Measurements from ENCODE around the gene GSTA1. TPM values are rescaled to one million over a fixed set of nuclear protein-coding genes. Genes with fewer than 3 reads are reported as not detected.
"Not testable (repeated sequence)": the region's sequence is repeated elsewhere in the genome, so short reads cannot be mapped to it uniquely, and the experiment has no call there.

GSTA1 gene
- total and polyA plus RNA-seq, 2 donors (not counting 1 experiment from before 2014, with no cell fraction given) = not detected

GRCh38 chr6:52820198-52820597, 16.6 kb upstream of the GSTA1 start:
- no peak overlapping the region for H3K27ac ChIP-seq (ENCODE audit: insufficient read depth, low read length)

GRCh38 chr6:52815167-52816092, 11.8 kb upstream of the GSTA1 start:
- Histone ChIP-seq H3K4me2 (ENCODE audit: extremely low read depth, insufficient read depth, low read length) (no peak overlapping the region), H3K9ac (ENCODE audit: insufficient read depth, low read length) (no peak overlapping the region)

More at GRCh38 chr6:52820198-52820597, 16.6 kb upstream of the GSTA1 start:
- Histone ChIP-seq H2AFZ (ENCODE audit: low read length) (no peak overlapping the region), H3K36me3 (ENCODE audit: control insufficient read depth, insufficient read depth, low read length) (no peaks in the 10 kb centered on the region), H3K9ac (ENCODE audit: insufficient read depth, low read length) (no peak overlapping the region), H3K4me1 (ENCODE audit: control insufficient read depth, extremely low read depth, insufficient read depth, low read length) (no peaks in the 10 kb centered on the region), H3K9me3 (ENCODE audit: control insufficient read depth, insufficient read depth, low read depth, low read length) (no peaks in the 10 kb centered on the region), H3K4me3 (replicated peaks in 1 of 4; ENCODE audit: control extremely low read depth in 1 of 4, insufficient read depth in 1 of 4, low read depth in 3 of 4, low read length in 4 of 4) (no peak overlapping the region), H3K27me3 (ENCODE audit: control insufficient read depth, insufficient read depth, low read length) (peaks cover 3% of the 10 kb centered on the region), H4K20me1 (ENCODE audit: control insufficient read depth, extremely low read depth, insufficient read depth, low read length) (no peaks in the 10 kb centered on the region), H3K4me2 (ENCODE audit: extremely low read depth, insufficient read depth, low read length) (no peak overlapping the region), H3K79me2 (ENCODE audit: control insufficient read depth, insufficient read depth, low read length) (no peaks in the 10 kb centered on the region)
- DNase-seq (ENCODE audit: low read depth in 2 of 2) = peak; percentile 48 to 78
- TF ChIP-seq EZH2 (IDR thresholded peaks at IDR 0.05; ENCODE audit: low read length, missing control alignments) = no peak
- TF ChIP-seq CTCF (conservative IDR thresholded peaks at IDR 0.05 in 1 of 2, IDR thresholded peaks at IDR 0.05 in 1 of 2; ENCODE audit: low read depth in 1 of 2, low read length in 2 of 2) = no peak

GRCh38 chr6:52814545-52814944, 10.9 kb upstream of the GSTA1 start:
- not testable (repeated sequence) for H3K9ac ChIP-seq (ENCODE audit: insufficient read depth, low read length); H3K4me1 ChIP-seq (ENCODE audit: control insufficient read depth, extremely low read depth, insufficient read depth, low read length); H3K36me3 ChIP-seq (ENCODE audit: control insufficient read depth, insufficient read depth, low read length)

More at GRCh38 chr6:52815167-52816092, 11.8 kb upstream of the GSTA1 start:
- Histone ChIP-seq H3K27ac (ENCODE audit: insufficient read depth, low read length) (no peak overlapping the region), H3K36me3 (ENCODE audit: control insufficient read depth, insufficient read depth, low read length) (no peaks in the 10 kb centered on the region), H3K27me3 (ENCODE audit: control insufficient read depth, insufficient read depth, low read length) (peaks cover 2% of the 10 kb centered on the region), H3K4me3 (replicated peaks in 1 of 4; ENCODE audit: control extremely low read depth in 1 of 4, insufficient read depth in 1 of 4, low read depth in 3 of 4, low read length in 4 of 4) (no peak overlapping the region), H3K9me3 (ENCODE audit: control insufficient read depth, insufficient read depth, low read depth, low read length) (no peaks in the 10 kb centered on the region), H2AFZ (ENCODE audit: low read length) (no peak overlapping the region), H4K20me1 (ENCODE audit: control insufficient read depth, extremely low read depth, insufficient read depth, low read length) (no peaks in the 10 kb centered on the region), H3K79me2 (ENCODE audit: control insufficient read depth, insufficient read depth, low read length) (no peaks in the 10 kb centered on the region), H3K4me1 (ENCODE audit: control insufficient read depth, extremely low read depth, insufficient read depth, low read length) (no peaks in the 10 kb centered on the region)
- no peak for TF ChIP-seq EZH2 (IDR thresholded peaks at IDR 0.05; ENCODE audit: low read length, missing control alignments)
- TF ChIP-seq CTCF (conservative IDR thresholded peaks at IDR 0.05 in 1 of 2, IDR thresholded peaks at IDR 0.05 in 1 of 2; ENCODE audit: low read depth in 1 of 2, low read length in 2 of 2) = peak; percentile 59 to 71
- peak; percentile 36 to 61 for DNase-seq (ENCODE audit: low read depth in 2 of 2)

GRCh38 chr6:52809777-52810176, 6.2 kb upstream of the GSTA1 start:
- not testable (repeated sequence) for H3K27me3 ChIP-seq (ENCODE audit: control insufficient read depth, insufficient read depth, low read length); H2AFZ ChIP-seq (ENCODE audit: low read length); H3K4me3 ChIP-seq (replicated peaks in 1 of 4; ENCODE audit: control extremely low read depth in 1 of 4, insufficient read depth in 1 of 4, low read depth in 3 of 4, low read length in 4 of 4); DNase-seq (ENCODE audit: low read depth in 2 of 2); H3K4me2 ChIP-seq (ENCODE audit: extremely low read depth, insufficient read depth, low read length); H3K79me2 ChIP-seq (ENCODE audit: control insufficient read depth, insufficient read depth, low read length); H3K36me3 ChIP-seq (ENCODE audit: control insufficient read depth, insufficient read depth, low read length); H3K27ac ChIP-seq (ENCODE audit: insufficient read depth, low read length); H4K20me1 ChIP-seq (ENCODE audit: control insufficient read depth, extremely low read depth, insufficient read depth, low read length); H3K9ac ChIP-seq (ENCODE audit: insufficient read depth, low read length); H3K4me1 ChIP-seq (ENCODE audit: control insufficient read depth, extremely low read depth, insufficient read depth, low read length); H3K9me3 ChIP-seq (ENCODE audit: control insufficient read depth, insufficient read depth, low read depth, low read length)

More at GRCh38 chr6:52814545-52814944, 10.9 kb upstream of the GSTA1 start:
- not testable (repeated sequence) for H3K4me2 ChIP-seq (ENCODE audit: extremely low read depth, insufficient read depth, low read length); DNase-seq (ENCODE audit: low read depth in 2 of 2); H2AFZ ChIP-seq (ENCODE audit: low read length); H3K27ac ChIP-seq (ENCODE audit: insufficient read depth, low read length); H3K9me3 ChIP-seq (ENCODE audit: control insufficient read depth, insufficient read depth, low read depth, low read length); H4K20me1 ChIP-seq (ENCODE audit: control insufficient read depth, extremely low read depth, insufficient read depth, low read length); H3K4me3 ChIP-seq (replicated peaks in 1 of 4; ENCODE audit: control extremely low read depth in 1 of 4, insufficient read depth in 1 of 4, low read depth in 3 of 4, low read length in 4 of 4); H3K79me2 ChIP-seq (ENCODE audit: control insufficient read depth, insufficient read depth, low read length); H3K27me3 ChIP-seq (ENCODE audit: control insufficient read depth, insufficient read depth, low read length)
